ENCODE data around the gene DMAC1. TPM values are rescaled to one million over a fixed set of nuclear protein-coding genes. Genes with fewer than 3 reads are reported as not detected.

DMAC1 gene
- total RNA-seq, 1 experiment from 2014 or later: 72.7 TPM

DNA sequence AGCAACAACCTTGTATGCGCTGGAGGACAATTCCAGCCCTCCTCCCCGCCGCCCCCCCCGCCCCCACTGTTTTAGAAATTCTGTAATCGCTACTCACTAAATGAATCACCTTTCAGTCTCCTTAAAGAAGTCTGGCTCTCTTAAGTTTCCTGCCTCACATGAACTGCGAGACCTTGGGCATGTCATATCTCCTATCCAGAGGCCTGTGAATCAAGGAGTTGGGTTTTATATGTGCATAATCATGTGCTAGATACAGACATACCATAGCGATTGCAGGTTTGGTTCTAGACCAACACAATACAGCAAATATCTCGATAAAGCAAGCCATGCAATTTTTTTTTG lies 337 bp upstream of the DMAC1 start:
- Histone ChIP-seq H2AK5ac (ENCODE audit: insufficient read length, low read length) (no peak overlapping the region), H2BK5ac (ENCODE audit: insufficient read length, low read length) (no peak overlapping the region), H3K18ac (ENCODE audit: insufficient read length, low read depth, low read length) (no peak overlapping the region), H4K20me1 (ENCODE audit: control insufficient read depth, insufficient read depth, insufficient read length) (no peaks in the 10 kb centered on the region), H3K27ac (ENCODE audit: insufficient read length, low read depth, low read length) (no peak overlapping the region), H4K91ac (ENCODE audit: insufficient read length, low read depth, low read length) (no peak overlapping the region), H3T11ph (ENCODE audit: low read length) (no peak overlapping the region), H3K9ac (ENCODE audit: extremely low read depth, insufficient read length, low read length) (no peak overlapping the region), H3K27me3 (ENCODE audit: insufficient read depth, low read length) (no peaks in the 10 kb centered on the region), H3K56ac (ENCODE audit: insufficient read length, low read depth, low read length) (no peak overlapping the region), H3K4me1 (ENCODE audit: insufficient read depth, low read length) (no peaks in the 10 kb centered on the region; the same call in 1 of the 2 replicates), H2AFZ (ENCODE audit: low read length) (no peak overlapping the region), H2BK12ac (ENCODE audit: insufficient read length, low read depth, low read length) (no peak overlapping the region), H3K23ac (ENCODE audit: insufficient read length, low read depth, low read length) (no peak overlapping the region), H3K14ac (ENCODE audit: insufficient read depth, low read length) (no peak overlapping the region), H2BK20ac (ENCODE audit: low read depth, low read length, poor library complexity, severe bottlenecking) (no peak overlapping the region), H3K9me3 (ENCODE audit: control insufficient read depth, low read depth, low read length) (no peaks in the 10 kb centered on the region), H2BK120ac (ENCODE audit: low read depth, low read length, poor library complexity, severe bottlenecking) (no peak overlapping the region), H3K79me2 (ENCODE audit: insufficient read depth, low read length) (no peaks in the 10 kb centered on the region), H3K23me2 (ENCODE audit: insufficient read length, low read depth, low read length, poor library complexity, severe bottlenecking) (no peaks in the 10 kb centered on the region), H2BK15ac (ENCODE audit: low read depth, low read length) (no peak overlapping the region), H3K4ac (ENCODE audit: low read depth, low read length) (no peak overlapping the region), H3K79me1 (ENCODE audit: insufficient read depth, low read depth, low read length, poor library complexity, severe bottlenecking) (no peaks in the 10 kb centered on the region), H4K5ac (ENCODE audit: insufficient read length, low read depth, low read length) (no peak overlapping the region), H3K4me2 (ENCODE audit: insufficient read depth, insufficient read length, low read length) (no peak overlapping the region), H4K8ac (replicated peaks; ENCODE audit: insufficient read length, low read depth, low read length) (no peak overlapping the region)
- Mint-ChIP-seq H3K27ac (peak overlapping the region in 1 of 3 experiments; percentile 94; a peak in 2 of 7 replicates), H3K27me3 (ENCODE audit: low read depth) (no peaks in the 10 kb centered on the region), H3K36me3 (ENCODE audit: insufficient read depth in 1 of 3, low read depth in 3 of 3) (peaks cover 6 to 26% (median 25%) of the 10 kb centered on the region in 3 experiments; a peak in 6 of 7 replicates), H3K9me3 (no peaks in the 10 kb centered on the region), H3K4me3 (peak overlapping the region; percentile 95 to 96), H3K4me1 (peaks cover 10% of the 10 kb centered on the region in 2 experiments)
- WGBS (ENCODE audit: extremely low coverage, insufficient read length, low lambda C conversion rate): no CpG with 5 or more reads among the region's 8 CpGs
- TF ChIP-seq, protein P1, sequence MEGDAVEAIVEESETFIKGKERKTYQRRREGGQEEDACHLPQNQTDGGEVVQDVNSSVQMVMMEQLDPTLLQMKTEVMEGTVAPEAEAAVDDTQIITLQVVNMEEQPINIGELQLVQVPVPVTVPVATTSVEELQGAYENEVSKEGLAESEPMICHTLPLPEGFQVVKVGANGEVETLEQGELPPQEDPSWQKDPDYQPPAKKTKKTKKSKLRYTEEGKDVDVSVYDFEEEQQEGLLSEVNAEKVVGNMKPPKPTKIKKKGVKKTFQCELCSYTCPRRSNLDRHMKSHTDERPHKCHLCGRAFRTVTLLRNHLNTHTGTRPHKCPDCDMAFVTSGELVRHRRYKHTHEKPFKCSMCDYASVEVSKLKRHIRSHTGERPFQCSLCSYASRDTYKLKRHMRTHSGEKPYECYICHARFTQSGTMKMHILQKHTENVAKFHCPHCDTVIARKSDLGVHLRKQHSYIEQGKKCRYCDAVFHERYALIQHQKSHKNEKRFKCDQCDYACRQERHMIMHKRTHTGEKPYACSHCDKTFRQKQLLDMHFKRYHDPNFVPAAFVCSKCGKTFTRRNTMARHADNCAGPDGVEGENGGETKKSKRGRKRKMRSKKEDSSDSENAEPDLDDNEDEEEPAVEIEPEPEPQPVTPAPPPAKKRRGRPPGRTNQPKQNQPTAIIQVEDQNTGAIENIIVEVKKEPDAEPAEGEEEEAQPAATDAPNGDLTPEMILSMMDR (conservative IDR thresholded peaks at IDR 0.05): no peak
- DNase-seq: no peak

Data from H9 (cell line).